Mammary epithelial cell (primary cell): ENCODE measurements around the gene TDRD12.

ENCODE experiments used
- EZH2 ChIP-seq: IDR thresholded peaks from 2 replicates; pipeline ENCODE4 v1.6.1; 2012; ENCODE audit warnings: low read length, inconsistent platforms, borderline replicate concordance
- TF ChIP-seq, protein P1 (sequence below), 2 donors: IDR thresholded peaks in 1 of 2; conservative IDR thresholded peaks in 1 of 2; 2 replicates each; pipeline ENCODE4 v1.5.1; 2011 to 2012; ENCODE audit warnings: inconsistent platforms in 2 of 2, low read length in 2 of 2, mild to moderate bottlenecking in 2 of 2, control low read depth in 1 of 2, low read depth in 1 of 2; ENCODE audit not compliant: insufficient read depth in 1 of 2; ENCODE audit errors: extremely low read depth in 1 of 2

- TF ChIP-seq, protein P1, sequence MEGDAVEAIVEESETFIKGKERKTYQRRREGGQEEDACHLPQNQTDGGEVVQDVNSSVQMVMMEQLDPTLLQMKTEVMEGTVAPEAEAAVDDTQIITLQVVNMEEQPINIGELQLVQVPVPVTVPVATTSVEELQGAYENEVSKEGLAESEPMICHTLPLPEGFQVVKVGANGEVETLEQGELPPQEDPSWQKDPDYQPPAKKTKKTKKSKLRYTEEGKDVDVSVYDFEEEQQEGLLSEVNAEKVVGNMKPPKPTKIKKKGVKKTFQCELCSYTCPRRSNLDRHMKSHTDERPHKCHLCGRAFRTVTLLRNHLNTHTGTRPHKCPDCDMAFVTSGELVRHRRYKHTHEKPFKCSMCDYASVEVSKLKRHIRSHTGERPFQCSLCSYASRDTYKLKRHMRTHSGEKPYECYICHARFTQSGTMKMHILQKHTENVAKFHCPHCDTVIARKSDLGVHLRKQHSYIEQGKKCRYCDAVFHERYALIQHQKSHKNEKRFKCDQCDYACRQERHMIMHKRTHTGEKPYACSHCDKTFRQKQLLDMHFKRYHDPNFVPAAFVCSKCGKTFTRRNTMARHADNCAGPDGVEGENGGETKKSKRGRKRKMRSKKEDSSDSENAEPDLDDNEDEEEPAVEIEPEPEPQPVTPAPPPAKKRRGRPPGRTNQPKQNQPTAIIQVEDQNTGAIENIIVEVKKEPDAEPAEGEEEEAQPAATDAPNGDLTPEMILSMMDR (conservative IDR thresholded peaks at IDR 0.05 in 1 of 2, IDR thresholded peaks at IDR 0.05 in 1 of 2; ENCODE audit: extremely low read depth in 1 of 2, insufficient read depth in 1 of 2, low read depth in 1 of 2, low read length in 2 of 2), result no peak
- no peak for TF ChIP-seq EZH2
Observed at GRCh38 chr19:32767951-32768679, 48.5 kb downstream of the TDRD12 start.
